DOHH2 (cell line): ENCODE data around the gene SYNGR1.

ENCODE experiments used
- H3F3A ChIP-seq: fragments of 200-600 bp; sonication (generic), shearing (Covaris generic); 2 replicates; pipeline ENCODE4 v1.6.0; 2016; ENCODE audit warnings: antibody characterized with exemption, mild to moderate bottlenecking; ENCODE audit not compliant: control insufficient read depth, insufficient read depth
- H3K27ac ChIP-seq: fragments of 200-600 bp; sonication (generic); 2 replicates; pipeline ENCODE4 v1.5.1; 2014; ENCODE audit warnings: low read depth, mild to moderate bottlenecking, low read length, moderate library complexity
- H3K27me3 ChIP-seq: fragments of 200-600 bp; sonication (generic); 2 replicates; pipeline ENCODE4 v1.6.1; 2014; ENCODE audit warnings: mild to moderate bottlenecking, low read length, mixed read lengths; ENCODE audit not compliant: control insufficient read depth
- H3K36me3 ChIP-seq: fragments of 200-600 bp; sonication (generic); 2 replicates; pipeline ENCODE4 v1.6.1; 2014; ENCODE audit warnings: mild to moderate bottlenecking, low read length, moderate library complexity, mixed read lengths; ENCODE audit not compliant: control insufficient read depth
- H3K4me1 ChIP-seq: fragments of 200-600 bp; sonication (generic); 2 replicates; pipeline ENCODE4 v1.6.1; 2014; ENCODE audit warnings: mild to moderate bottlenecking, low read length, mixed read lengths; ENCODE audit not compliant: control insufficient read depth
- H3K4me2 ChIP-seq: fragments of 200-600 bp; sonication (generic); 2 replicates; pipeline ENCODE4 v1.6.0; 2014; ENCODE audit warnings: mild to moderate bottlenecking, low read length, moderate library complexity
- H3K4me3 ChIP-seq: fragments of 200-600 bp; sonication (generic); 2 replicates; pipeline ENCODE4 v1.5.1; 2014; ENCODE audit warnings: mild to moderate bottlenecking, low read length, mixed read lengths
- H3K79me2 ChIP-seq: fragments of 200-600 bp; sonication (generic); 2 replicates; pipeline ENCODE4 v1.6.1; 2014; ENCODE audit warnings: mild to moderate bottlenecking, low read length, mixed read lengths; ENCODE audit not compliant: control insufficient read depth
- H3K9me2 ChIP-seq: fragments of 200-600 bp; sonication (generic); replicated peaks from 2 replicates; pipeline ENCODE4 v1.6.1; 2014; ENCODE audit warnings: mild to moderate bottlenecking, low read length, mixed read lengths; ENCODE audit not compliant: control insufficient read depth
- H3K9me3 ChIP-seq: fragments of 200-600 bp; sonication (generic); 2 replicates; pipeline ENCODE4 v1.6.1; 2014; ENCODE audit warnings: antibody characterized with exemption, low read length, mixed read lengths; ENCODE audit not compliant: control insufficient read depth, insufficient read depth
- H4K20me1 ChIP-seq: fragments of 200-600 bp; sonication (generic); 2 replicates; pipeline ENCODE4 v1.6.0; 2014; ENCODE audit warnings: low read depth, mild to moderate bottlenecking, antibody characterized with exemption, low read length, moderate library complexity; ENCODE audit not compliant: control insufficient read depth, insufficient read depth
- CTCF ChIP-seq: fragments of 200-600 bp; sonication (generic); IDR thresholded peaks from one replicate; pipeline ENCODE4 v1.5.1; 2014; ENCODE audit warnings: antibody characterized with exemption, mild to moderate bottlenecking, low read depth, low read length; ENCODE audit not compliant: poor library complexity, severe bottlenecking
- EZH2phosphoT487 ChIP-seq: fragments of 200-600 bp; sonication (generic); IDR thresholded peaks from 2 replicates; pipeline ENCODE4 v1.6.1; 2017; ENCODE audit warnings: borderline replicate concordance, mild to moderate bottlenecking, antibody characterized with exemption, low read length, moderate library complexity, mixed read lengths

The SYNGR1 gene

GRCh38 chr22:39419096-39419495 is 69.3 kb downstream of the SYNGR1 start:
- no peaks in the 10 kb centered on the region for H4K20me1 ChIP-seq
- H3K9me2 ChIP-seq: no peaks in the 10 kb centered on the region
- no peaks in the 10 kb centered on the region for H3K27me3 ChIP-seq
- no peaks in the 10 kb centered on the region for H3F3A ChIP-seq
- TF ChIP-seq EZH2phosphoT487: no peak
- TF ChIP-seq CTCF: no peak
- H3K4me1 ChIP-seq: peaks cover 16% of the 10 kb centered on the region
- H3K27ac ChIP-seq: peak overlapping the region; percentile 4; the same call in 1 of the 2 replicates
- H3K36me3 ChIP-seq: peaks cover 81% of the 10 kb centered on the region
- H3K79me2 ChIP-seq: peaks cover 4% of the 10 kb centered on the region
- no peak overlapping the region for H3K4me2 ChIP-seq
- no peaks in the 10 kb centered on the region for H3K9me3 ChIP-seq
- no peak overlapping the region for H3K4me3 ChIP-seq

- H3K4me1 ChIP-seq: peaks cover 16% of the 10 kb centered on the region
- H3K9me3 ChIP-seq: no peaks in the 10 kb centered on the region
- no peak overlapping the region for H3K27ac ChIP-seq
- H3K27me3 ChIP-seq: no peaks in the 10 kb centered on the region
- H3K4me2 ChIP-seq: no peak overlapping the region
- no peaks in the 10 kb centered on the region for H3K79me2 ChIP-seq
- TF ChIP-seq CTCF (no peak), EZH2phosphoT487 (no peak)
- H3K36me3 ChIP-seq: peaks cover 84% of the 10 kb centered on the region
- no peaks in the 10 kb centered on the region for H3F3A ChIP-seq
- no peaks in the 10 kb centered on the region for H3K9me2 ChIP-seq
- no peak overlapping the region for H3K4me3 ChIP-seq
- H4K20me1 ChIP-seq: no peaks in the 10 kb centered on the region
These were observed 70.1 kb downstream of the SYNGR1 start for GRCh38 chr22:39419911-39420310.

GRCh38 chr22:39421691-39422090 is 71.9 kb downstream of the SYNGR1 start:
- TF ChIP-seq EZH2phosphoT487: no peak
- H3K4me2 ChIP-seq: no peak overlapping the region
- peaks cover 74% of the 10 kb centered on the region for H3K36me3 ChIP-seq
- H3F3A ChIP-seq: no peaks in the 10 kb centered on the region
- H3K9me2 ChIP-seq: no peaks in the 10 kb centered on the region
- no peaks in the 10 kb centered on the region for H4K20me1 ChIP-seq
- no peaks in the 10 kb centered on the region for H3K9me3 ChIP-seq
- no peak overlapping the region for H3K27ac ChIP-seq
- peaks cover 16% of the 10 kb centered on the region for H3K4me1 ChIP-seq
- no peaks in the 10 kb centered on the region for H3K79me2 ChIP-seq
- H3K4me3 ChIP-seq: no peak overlapping the region
- H3K27me3 ChIP-seq: no peaks in the 10 kb centered on the region

DNA sequence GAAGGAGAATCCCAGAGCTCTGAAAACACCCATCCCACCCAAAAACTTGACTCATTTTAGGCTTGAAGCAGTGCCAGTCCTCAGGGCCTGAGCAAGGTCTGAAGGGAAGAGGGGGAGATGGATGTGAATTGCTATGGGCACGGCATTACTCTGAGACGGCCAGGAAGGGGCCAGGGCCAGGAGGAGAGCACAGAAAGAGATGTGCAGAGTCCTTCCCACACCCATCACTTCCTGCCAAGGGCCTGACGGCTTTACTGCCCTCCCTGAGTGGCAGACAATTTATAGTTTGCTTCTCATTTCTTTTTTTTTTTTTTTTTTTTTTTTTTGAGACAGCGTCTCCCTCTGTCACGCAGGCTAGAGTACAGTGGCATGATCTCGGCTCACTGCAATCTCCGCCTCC is 72.3 kb downstream of the SYNGR1 start:
- Histone ChIP-seq H3F3A (no peaks in the 10 kb centered on the region), H3K4me3 (no peak overlapping the region), H3K36me3 (peaks cover 74% of the 10 kb centered on the region), H4K20me1 (no peaks in the 10 kb centered on the region), H3K79me2 (no peaks in the 10 kb centered on the region), H3K27ac (no peak overlapping the region), H3K4me2 (no peak overlapping the region), H3K9me3 (no peaks in the 10 kb centered on the region), H3K9me2 (no peaks in the 10 kb centered on the region), H3K27me3 (no peaks in the 10 kb centered on the region), H3K4me1 (peaks cover 16% of the 10 kb centered on the region)
- TF ChIP-seq EZH2phosphoT487 (no peak), CTCF (no peak)
